GM23338 (cell line): ENCODE measurements around the gene ATG2B. TPM values are rescaled to one million over a fixed set of nuclear protein-coding genes. Genes with fewer than 3 reads are reported as not detected.

Source experiments
- ATAC-seq: fragments of 200-7000 bp; cut with Tn5 transposase; 3 replicates; pipeline ENCODE4 v1.9.1; 2020
- DNase-seq: peaks from one replicate; pipeline ENCODE4 v3.0.0-alpha.2; 2015; ENCODE audit warnings: low spot score
- H2AFZ ChIP-seq: fragments of 200-600 bp; sonication (generic); 2 replicates; pipeline ENCODE4 v1.8.0; 2016; ENCODE audit warnings: antibody characterized with exemption, mild to moderate bottlenecking, moderate library complexity
- H3F3A ChIP-seq: fragments of 200-600 bp; sonication (generic); replicated peaks from 2 replicates; pipeline ENCODE4 v1.8.0; 2017; ENCODE audit warnings: antibody characterized with exemption, mixed run types, low read depth
- H3K27ac ChIP-seq: fragments of 200-600 bp; sonication (generic); 2 replicates; pipeline ENCODE4 v1.6.1; 2016; ENCODE audit warnings: low read depth
- H3K27me3 ChIP-seq: fragments of 200-600 bp; sonication (generic); 2 replicates; pipeline ENCODE4 v1.8.0; 2016; ENCODE audit warnings: mild to moderate bottlenecking, mixed run types, moderate library complexity; ENCODE audit not compliant: insufficient read depth
- H3K36me3 ChIP-seq: fragments of 200-600 bp; sonication (generic); 2 replicates; pipeline ENCODE4 v1.8.0; 2016; ENCODE audit warnings: mild to moderate bottlenecking; ENCODE audit not compliant: insufficient read depth
- H3K4me1 ChIP-seq: fragments of 200-600 bp; sonication (generic); 2 replicates; pipeline ENCODE4 v1.8.0; 2016; ENCODE audit warnings: mild to moderate bottlenecking, moderate library complexity; ENCODE audit not compliant: insufficient read depth
- H3K4me2 ChIP-seq: fragments of 200-600 bp; sonication (generic); 2 replicates; pipeline ENCODE4 v1.7.1; 2017; ENCODE audit warnings: mixed run types
- H3K4me3 ChIP-seq: fragments of 200-600 bp; sonication (generic); 2 replicates; pipeline ENCODE4 v1.6.1; 2016; ENCODE audit warnings: mixed run types
- H3K79me2 ChIP-seq: fragments of 200-600 bp; sonication (generic); replicated peaks from 2 replicates; pipeline ENCODE4 v1.8.0; 2017; ENCODE audit warnings: mild to moderate bottlenecking; ENCODE audit not compliant: insufficient read depth
- H3K9me2 ChIP-seq: fragments of 200-600 bp; sonication (generic); 2 replicates; pipeline ENCODE4 v1.8.0; 2017; ENCODE audit not compliant: insufficient read depth
- H4K20me1 ChIP-seq: fragments of 200-600 bp; sonication (generic); replicated peaks from 2 replicates; pipeline ENCODE4 v1.8.0; 2017; ENCODE audit warnings: mild to moderate bottlenecking; ENCODE audit not compliant: insufficient read depth
- H3K27ac Mint-ChIP-seq: 2 replicates; pipeline ENCODE4 v1.8.0; 2020; ENCODE audit warnings: inconsistent platforms, mild to moderate bottlenecking, moderate library complexity, mixed read lengths
- H3K27me3 Mint-ChIP-seq: 3 replicates; pipeline ENCODE4 v1.8.0; 2022; ENCODE audit warnings: low read depth, mild to moderate bottlenecking, moderate library complexity, mixed read lengths, inconsistent platforms; ENCODE audit not compliant: insufficient read depth, poor library complexity
- H3K36me3 Mint-ChIP-seq: 3 replicates; pipeline ENCODE4 v1.8.0; 2021; ENCODE audit warnings: low read depth, mild to moderate bottlenecking, inconsistent platforms, moderate library complexity, mixed read lengths
- H3K4me1 Mint-ChIP-seq: 3 replicates; pipeline ENCODE4 v1.8.0; 2020; ENCODE audit warnings: mild to moderate bottlenecking, inconsistent platforms, mixed read lengths
- H3K4me3 Mint-ChIP-seq: 3 replicates; pipeline ENCODE4 v1.8.0; 2021; ENCODE audit warnings: moderate library complexity, mild to moderate bottlenecking, inconsistent platforms, mixed read lengths
- H3K9me3 Mint-ChIP-seq: 3 replicates; pipeline ENCODE4 v1.8.0; 2020; ENCODE audit warnings: moderate library complexity, mild to moderate bottlenecking, inconsistent platforms, mixed read lengths
- CREB1 ChIP-seq: fragments of 250-450 bp; sonication (Bioruptor Pico); IDR thresholded peaks from 2 replicates; pipeline ENCODE4 v1.5.0; 2020; ENCODE audit warnings: low read depth, mild to moderate bottlenecking, moderate library complexity
- EZH2 ChIP-seq: fragments of 200-600 bp; sonication (generic); IDR thresholded peaks from one replicate; pipeline ENCODE4 v1.8.0; 2017; ENCODE audit warnings: antibody characterized with exemption, mild to moderate bottlenecking, low read depth; ENCODE audit not compliant: unreplicated experiment
- EZH2phosphoT487 ChIP-seq: fragments of 200-600 bp; sonication (generic); IDR thresholded peaks from one replicate; pipeline ENCODE4 v1.8.1; 2018; ENCODE audit warnings: antibody characterized with exemption; ENCODE audit not compliant: unreplicated experiment
- JUNB ChIP-seq: IDR thresholded peaks from one replicate; pipeline ENCODE4 v1.6.1; 2016; ENCODE audit warnings: antibody characterized with exemption; ENCODE audit not compliant: unreplicated experiment
- NANOG ChIP-seq: IDR thresholded peaks from 2 replicates; pipeline ENCODE4 v1.6.1; 2016; ENCODE audit warnings: antibody characterized with exemption, borderline replicate concordance
- POLR2AphosphoS5 ChIP-seq: IDR thresholded peaks from 2 replicates; pipeline ENCODE4 v1.6.1; 2016; ENCODE audit warnings: antibody characterized with exemption, low read depth
- STAT1 ChIP-seq: IDR thresholded peaks from one replicate; pipeline ENCODE4 v1.6.1; 2016; ENCODE audit warnings: antibody characterized with exemption; ENCODE audit not compliant: unreplicated experiment
- ZNF331 ChIP-seq: fragments of 250-450 bp; sonication (Bioruptor Pico); IDR thresholded peaks from 2 replicates; pipeline ENCODE4 v1.5.0; 2020; ENCODE audit warnings: low read depth, mild to moderate bottlenecking, moderate library complexity
- polyA plus RNA-seq: library from polyadenylated mRNA; unstranded; fragments of >200 nt; fragmentation: Nextera tagmentation; extraction: Ambion mirVana; gene quantifications from 2 replicates; pipeline ENCODE4 v1.2.1, GENCODE V29; 2016
- total RNA-seq: library from RNA; depleted of rRNA; stranded (reverse); fragments of >200 nt; shearing (Covaris generic); gene quantifications from 2 replicates; pipeline ENCODE4 v1.2.3, GENCODE V29; 2014
- TF ChIP-seq, protein P1 (sequence below): IDR thresholded peaks from one replicate; pipeline ENCODE4 v1.6.1; 2018; ENCODE audit warnings: antibody characterized with exemption; ENCODE audit not compliant: unreplicated experiment
- TF ChIP-seq, protein P2 (sequence below): IDR thresholded peaks from 2 replicates; pipeline ENCODE4 v1.6.1; 2016; ENCODE audit warnings: antibody characterized with exemption
- TF ChIP-seq, protein P3 (sequence below), 2 experiments: fragments of 200-600 bp in 1 of 2; sonication (generic) in 1 of 2; conservative IDR thresholded peaks; 2 replicates each; pipeline versions ENCODE4 v1.5.1 to v1.6.1; 2016 to 2017; ENCODE audit warnings: antibody characterized with exemption in 2 of 2, low read depth in 2 of 2, mild to moderate bottlenecking in 2 of 2, moderate library complexity in 1 of 2
- TF ChIP-seq, protein P4 (sequence below): fragments of 250-450 bp; sonication (Bioruptor Pico); IDR thresholded peaks from 2 replicates; pipeline ENCODE4 v1.5.0; 2020; ENCODE audit warnings: mild to moderate bottlenecking, moderate library complexity

The ATG2B gene
- total and polyA plus RNA-seq, 2 experiments from 2014 or later: 3.8 to 15.4 TPM

DNA sequence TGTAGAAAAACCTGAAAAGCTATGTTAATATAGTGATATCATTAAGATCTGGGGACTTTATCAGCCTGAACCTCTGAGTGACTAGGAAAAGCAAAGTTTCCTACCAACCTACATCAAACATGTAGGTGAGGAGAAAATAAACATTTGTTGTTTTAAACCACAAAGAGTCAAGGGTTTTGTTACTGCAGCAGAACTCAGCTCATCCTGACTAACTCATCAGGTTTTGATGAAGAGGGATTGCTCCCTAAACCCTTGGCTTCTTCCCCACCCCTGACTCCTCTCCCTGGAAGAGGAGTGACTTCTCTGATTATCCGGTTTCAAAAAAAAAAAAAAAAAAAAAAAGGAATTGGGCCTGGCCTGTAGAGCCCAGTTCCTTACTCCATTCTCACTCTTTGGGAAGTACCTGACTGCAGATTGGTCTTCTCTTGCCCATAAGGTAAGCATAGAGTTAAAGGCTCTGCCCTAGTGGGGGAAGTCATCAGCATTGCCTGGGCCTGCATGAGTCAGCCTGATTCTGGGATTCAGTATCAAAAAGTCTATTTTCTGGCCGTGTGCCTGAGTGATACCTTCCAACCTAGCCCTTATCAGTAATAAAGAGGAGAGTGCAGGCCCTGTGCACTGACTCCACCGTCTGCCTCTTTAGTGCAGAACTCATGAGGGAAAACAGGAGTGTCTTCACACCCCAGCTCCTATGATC is 90.2 kb downstream of the ATG2B start:
- no peak for DNase-seq
- H4K20me1 ChIP-seq: no peaks in the 10 kb centered on the region
- TF ChIP-seq POLR2AphosphoS5 (no peak), JUNB (no peak), NANOG (no peak), STAT1 (no peak), EZH2 (no peak), EZH2phosphoT487 (no peak), CREB1 (CRISPR knock-in tag) (no peak), ZNF331 (CRISPR knock-in tag) (no peak)
- TF ChIP-seq, protein P1, sequence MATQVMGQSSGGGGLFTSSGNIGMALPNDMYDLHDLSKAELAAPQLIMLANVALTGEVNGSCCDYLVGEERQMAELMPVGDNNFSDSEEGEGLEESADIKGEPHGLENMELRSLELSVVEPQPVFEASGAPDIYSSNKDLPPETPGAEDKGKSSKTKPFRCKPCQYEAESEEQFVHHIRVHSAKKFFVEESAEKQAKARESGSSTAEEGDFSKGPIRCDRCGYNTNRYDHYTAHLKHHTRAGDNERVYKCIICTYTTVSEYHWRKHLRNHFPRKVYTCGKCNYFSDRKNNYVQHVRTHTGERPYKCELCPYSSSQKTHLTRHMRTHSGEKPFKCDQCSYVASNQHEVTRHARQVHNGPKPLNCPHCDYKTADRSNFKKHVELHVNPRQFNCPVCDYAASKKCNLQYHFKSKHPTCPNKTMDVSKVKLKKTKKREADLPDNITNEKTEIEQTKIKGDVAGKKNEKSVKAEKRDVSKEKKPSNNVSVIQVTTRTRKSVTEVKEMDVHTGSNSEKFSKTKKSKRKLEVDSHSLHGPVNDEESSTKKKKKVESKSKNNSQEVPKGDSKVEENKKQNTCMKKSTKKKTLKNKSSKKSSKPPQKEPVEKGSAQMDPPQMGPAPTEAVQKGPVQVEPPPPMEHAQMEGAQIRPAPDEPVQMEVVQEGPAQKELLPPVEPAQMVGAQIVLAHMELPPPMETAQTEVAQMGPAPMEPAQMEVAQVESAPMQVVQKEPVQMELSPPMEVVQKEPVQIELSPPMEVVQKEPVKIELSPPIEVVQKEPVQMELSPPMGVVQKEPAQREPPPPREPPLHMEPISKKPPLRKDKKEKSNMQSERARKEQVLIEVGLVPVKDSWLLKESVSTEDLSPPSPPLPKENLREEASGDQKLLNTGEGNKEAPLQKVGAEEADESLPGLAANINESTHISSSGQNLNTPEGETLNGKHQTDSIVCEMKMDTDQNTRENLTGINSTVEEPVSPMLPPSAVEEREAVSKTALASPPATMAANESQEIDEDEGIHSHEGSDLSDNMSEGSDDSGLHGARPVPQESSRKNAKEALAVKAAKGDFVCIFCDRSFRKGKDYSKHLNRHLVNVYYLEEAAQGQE: no peak
- TF ChIP-seq, protein P2, sequence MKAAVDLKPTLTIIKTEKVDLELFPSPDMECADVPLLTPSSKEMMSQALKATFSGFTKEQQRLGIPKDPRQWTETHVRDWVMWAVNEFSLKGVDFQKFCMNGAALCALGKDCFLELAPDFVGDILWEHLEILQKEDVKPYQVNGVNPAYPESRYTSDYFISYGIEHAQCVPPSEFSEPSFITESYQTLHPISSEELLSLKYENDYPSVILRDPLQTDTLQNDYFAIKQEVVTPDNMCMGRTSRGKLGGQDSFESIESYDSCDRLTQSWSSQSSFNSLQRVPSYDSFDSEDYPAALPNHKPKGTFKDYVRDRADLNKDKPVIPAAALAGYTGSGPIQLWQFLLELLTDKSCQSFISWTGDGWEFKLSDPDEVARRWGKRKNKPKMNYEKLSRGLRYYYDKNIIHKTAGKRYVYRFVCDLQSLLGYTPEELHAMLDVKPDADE: no peak
- TF ChIP-seq, protein P3, sequence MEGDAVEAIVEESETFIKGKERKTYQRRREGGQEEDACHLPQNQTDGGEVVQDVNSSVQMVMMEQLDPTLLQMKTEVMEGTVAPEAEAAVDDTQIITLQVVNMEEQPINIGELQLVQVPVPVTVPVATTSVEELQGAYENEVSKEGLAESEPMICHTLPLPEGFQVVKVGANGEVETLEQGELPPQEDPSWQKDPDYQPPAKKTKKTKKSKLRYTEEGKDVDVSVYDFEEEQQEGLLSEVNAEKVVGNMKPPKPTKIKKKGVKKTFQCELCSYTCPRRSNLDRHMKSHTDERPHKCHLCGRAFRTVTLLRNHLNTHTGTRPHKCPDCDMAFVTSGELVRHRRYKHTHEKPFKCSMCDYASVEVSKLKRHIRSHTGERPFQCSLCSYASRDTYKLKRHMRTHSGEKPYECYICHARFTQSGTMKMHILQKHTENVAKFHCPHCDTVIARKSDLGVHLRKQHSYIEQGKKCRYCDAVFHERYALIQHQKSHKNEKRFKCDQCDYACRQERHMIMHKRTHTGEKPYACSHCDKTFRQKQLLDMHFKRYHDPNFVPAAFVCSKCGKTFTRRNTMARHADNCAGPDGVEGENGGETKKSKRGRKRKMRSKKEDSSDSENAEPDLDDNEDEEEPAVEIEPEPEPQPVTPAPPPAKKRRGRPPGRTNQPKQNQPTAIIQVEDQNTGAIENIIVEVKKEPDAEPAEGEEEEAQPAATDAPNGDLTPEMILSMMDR (conservative IDR thresholded peaks at IDR 0.05; ENCODE audit: low read depth in 2 of 2): no peak
- TF ChIP-seq, protein P4, sequence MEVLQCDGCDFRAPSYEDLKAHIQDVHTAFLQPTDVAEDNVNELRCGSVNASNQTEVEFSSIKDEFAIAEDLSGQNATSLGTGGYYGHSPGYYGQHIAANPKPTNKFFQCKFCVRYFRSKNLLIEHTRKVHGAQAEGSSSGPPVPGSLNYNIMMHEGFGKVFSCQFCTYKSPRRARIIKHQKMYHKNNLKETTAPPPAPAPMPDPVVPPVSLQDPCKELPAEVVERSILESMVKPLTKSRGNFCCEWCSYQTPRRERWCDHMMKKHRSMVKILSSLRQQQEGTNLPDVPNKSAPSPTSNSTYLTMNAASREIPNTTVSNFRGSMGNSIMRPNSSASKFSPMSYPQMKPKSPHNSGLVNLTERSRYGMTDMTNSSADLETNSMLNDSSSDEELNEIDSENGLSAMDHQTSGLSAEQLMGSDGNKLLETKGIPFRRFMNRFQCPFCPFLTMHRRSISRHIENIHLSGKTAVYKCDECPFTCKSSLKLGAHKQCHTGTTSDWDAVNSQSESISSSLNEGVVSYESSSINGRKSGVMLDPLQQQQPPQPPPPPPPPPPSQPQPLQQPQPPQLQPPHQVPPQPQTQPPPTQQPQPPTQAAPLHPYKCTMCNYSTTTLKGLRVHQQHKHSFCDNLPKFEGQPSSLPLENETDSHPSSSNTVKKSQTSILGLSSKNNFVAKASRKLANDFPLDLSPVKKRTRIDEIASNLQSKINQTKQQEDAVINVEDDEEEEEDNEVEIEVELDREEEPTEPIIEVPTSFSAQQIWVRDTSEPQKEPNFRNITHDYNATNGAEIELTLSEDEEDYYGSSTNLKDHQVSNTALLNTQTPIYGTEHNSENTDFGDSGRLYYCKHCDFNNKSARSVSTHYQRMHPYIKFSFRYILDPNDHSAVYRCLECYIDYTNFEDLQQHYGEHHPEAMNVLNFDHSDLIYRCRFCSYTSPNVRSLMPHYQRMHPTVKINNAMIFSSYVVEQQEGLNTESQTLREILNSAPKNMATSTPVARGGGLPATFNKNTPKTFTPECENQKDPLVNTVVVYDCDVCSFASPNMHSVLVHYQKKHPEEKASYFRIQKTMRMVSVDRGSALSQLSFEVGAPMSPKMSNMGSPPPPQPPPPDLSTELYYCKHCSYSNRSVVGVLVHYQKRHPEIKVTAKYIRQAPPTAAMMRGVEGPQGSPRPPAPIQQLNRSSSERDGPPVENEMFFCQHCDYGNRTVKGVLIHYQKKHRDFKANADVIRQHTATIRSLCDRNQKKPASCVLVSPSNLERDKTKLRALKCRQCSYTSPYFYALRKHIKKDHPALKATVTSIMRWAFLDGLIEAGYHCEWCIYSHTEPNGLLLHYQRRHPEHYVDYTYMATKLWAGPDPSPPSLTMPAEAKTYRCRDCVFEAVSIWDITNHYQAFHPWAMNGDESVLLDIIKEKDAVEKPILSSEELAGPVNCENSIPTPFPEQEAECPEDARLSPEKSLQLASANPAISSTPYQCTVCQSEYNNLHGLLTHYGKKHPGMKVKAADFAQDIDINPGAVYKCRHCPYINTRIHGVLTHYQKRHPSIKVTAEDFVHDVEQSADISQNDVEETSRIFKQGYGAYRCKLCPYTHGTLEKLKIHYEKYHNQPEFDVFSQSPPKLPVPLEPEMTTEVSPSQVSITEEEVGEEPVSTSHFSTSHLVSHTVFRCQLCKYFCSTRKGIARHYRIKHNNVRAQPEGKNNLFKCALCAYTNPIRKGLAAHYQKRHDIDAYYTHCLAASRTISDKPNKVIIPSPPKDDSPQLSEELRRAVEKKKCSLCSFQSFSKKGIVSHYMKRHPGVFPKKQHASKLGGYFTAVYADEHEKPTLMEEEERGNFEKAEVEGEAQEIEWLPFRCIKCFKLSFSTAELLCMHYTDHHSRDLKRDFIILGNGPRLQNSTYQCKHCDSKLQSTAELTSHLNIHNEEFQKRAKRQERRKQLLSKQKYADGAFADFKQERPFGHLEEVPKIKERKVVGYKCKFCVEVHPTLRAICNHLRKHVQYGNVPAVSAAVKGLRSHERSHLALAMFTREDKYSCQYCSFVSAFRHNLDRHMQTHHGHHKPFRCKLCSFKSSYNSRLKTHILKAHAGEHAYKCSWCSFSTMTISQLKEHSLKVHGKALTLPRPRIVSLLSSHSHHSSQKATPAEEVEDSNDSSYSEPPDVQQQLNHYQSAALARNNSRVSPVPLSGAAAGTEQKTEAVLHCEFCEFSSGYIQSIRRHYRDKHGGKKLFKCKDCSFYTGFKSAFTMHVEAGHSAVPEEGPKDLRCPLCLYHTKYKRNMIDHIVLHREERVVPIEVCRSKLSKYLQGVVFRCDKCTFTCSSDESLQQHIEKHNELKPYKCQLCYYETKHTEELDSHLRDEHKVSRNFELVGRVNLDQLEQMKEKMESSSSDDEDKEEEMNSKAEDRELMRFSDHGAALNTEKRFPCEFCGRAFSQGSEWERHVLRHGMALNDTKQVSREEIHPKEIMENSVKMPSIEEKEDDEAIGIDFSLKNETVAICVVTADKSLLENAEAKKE (CRISPR knock-in tag): no peak
- no peak overlapping the region for H3K4me2 ChIP-seq
- H3K27ac ChIP-seq: no peak overlapping the region
- H3K36me3 Mint-ChIP-seq: peaks cover 13% of the 10 kb centered on the region; the same call in 2 of the 3 replicates
- H3F3A ChIP-seq: no peaks in the 10 kb centered on the region
- no peaks in the 10 kb centered on the region for H3K36me3 ChIP-seq
- peaks cover 8% of the 10 kb centered on the region for H3K27me3 Mint-ChIP-seq
- peaks cover 15% of the 10 kb centered on the region for H3K4me1 ChIP-seq
- H3K9me3 Mint-ChIP-seq: peaks cover 30% of the 10 kb centered on the region
- no peak for ATAC-seq
- no peak overlapping the region for H3K4me3 ChIP-seq
- no peak overlapping the region for H2AFZ ChIP-seq
- H3K79me2 ChIP-seq: no peaks in the 10 kb centered on the region
- peaks cover 7% of the 10 kb centered on the region for H3K4me1 Mint-ChIP-seq
- no peak overlapping the region for H3K4me3 Mint-ChIP-seq
- no peak overlapping the region for H3K27ac Mint-ChIP-seq
- no peaks in the 10 kb centered on the region for H3K9me2 ChIP-seq
- H3K27me3 ChIP-seq: no peaks in the 10 kb centered on the region
